8988T (cell line): ENCODE results near the gene M1AP.

Experiments
- DNase-seq: peaks from one replicate; pipeline ENCODE4 v3.0.0; 2011

Gene M1AP

GRCh38 chr2:74516650-74517049, 131.5 kb downstream of the M1AP start:
- DNase-seq = no peak

- DNase-seq = no peak
These were observed 132.0 kb downstream of the M1AP start for GRCh38 chr2:74515981-74516633.

DNA sequence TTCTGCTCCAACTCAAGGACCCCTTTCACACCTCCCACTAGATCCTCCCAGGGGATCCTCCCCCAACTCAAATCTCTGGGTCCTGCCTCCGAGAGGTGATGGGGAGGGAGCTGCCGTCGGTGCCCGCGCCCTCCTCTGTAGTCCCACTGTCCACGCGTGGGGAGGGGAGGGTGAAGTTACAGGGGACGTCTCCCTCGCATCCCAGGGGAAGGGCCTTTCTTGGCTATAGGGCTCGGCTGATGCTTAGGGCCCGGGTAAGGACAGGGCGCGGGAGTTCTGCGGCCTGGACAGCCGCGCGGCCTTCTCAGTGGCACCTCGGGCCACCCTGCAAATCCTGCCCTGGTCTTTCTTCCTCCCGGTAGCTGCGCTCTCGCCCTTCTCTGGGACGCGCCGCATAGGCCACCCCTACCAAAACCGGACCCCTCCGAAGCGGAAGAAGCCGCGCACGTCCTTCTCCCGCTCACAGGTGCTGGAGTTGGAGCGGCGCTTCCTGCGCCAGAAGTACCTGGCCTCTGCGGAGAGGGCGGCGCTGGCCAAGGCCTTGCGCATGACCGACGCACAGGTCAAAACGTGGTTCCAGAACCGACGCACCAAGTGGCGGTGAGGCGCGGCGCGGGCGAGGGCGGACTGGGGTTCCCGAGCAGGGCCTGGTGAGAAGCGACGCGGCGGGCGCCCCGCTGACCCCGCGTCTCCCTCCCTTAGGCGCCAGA, 132.7 kb downstream of the M1AP start:
- no peak for DNase-seq

- DNase-seq = no peak
These were observed 133.5 kb downstream of the M1AP start, which contains the start of gene TLX2 for GRCh38 chr2:74514368-74515270. TSS of gene TLX2 (plus strand) at chr2:74514450. CDS start at chr2:74514807, 357 bp downstream.

DNA sequence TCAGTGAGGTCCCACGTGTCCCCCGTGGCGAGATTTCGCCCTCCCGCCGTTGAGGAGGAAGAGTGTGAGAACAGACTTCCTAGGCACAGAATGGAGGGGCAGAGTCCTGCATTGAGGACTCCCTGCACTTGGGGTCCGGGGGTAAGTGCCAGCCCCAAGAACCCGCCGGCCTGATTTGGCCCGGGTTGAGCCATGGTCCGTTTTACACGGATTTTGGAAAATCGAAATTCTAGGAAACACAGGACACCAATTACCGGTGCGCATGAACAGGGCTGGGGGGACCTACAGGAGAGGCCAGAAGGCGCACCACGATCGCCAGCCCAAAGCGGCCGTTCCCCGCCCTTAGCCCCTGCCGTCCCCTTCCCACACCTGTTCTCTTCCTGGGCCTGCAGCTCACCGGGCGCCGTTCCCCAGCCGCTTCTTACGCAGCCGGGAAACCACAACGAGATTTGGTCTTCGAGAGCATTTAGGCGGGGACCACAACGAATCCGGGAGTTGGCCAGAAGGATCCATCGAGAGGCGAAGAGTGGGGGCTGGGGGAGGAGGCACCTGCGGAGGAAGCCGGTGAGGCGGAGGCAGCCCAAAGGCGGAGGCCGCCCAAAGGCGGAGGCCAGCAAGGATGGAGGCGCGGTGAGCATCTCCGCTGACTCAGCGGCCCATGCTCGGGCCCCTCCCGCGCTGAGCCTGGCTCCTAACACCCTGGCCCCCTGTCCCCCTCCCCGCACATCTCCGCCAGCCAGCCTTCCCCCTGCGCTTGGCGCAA, 134.3 kb downstream of the M1AP start:
- DNase-seq = no peak

- DNase-seq = no peak
These were observed 135.2 kb downstream of the M1AP start for GRCh38 chr2:74512744-74513604.

DNA sequence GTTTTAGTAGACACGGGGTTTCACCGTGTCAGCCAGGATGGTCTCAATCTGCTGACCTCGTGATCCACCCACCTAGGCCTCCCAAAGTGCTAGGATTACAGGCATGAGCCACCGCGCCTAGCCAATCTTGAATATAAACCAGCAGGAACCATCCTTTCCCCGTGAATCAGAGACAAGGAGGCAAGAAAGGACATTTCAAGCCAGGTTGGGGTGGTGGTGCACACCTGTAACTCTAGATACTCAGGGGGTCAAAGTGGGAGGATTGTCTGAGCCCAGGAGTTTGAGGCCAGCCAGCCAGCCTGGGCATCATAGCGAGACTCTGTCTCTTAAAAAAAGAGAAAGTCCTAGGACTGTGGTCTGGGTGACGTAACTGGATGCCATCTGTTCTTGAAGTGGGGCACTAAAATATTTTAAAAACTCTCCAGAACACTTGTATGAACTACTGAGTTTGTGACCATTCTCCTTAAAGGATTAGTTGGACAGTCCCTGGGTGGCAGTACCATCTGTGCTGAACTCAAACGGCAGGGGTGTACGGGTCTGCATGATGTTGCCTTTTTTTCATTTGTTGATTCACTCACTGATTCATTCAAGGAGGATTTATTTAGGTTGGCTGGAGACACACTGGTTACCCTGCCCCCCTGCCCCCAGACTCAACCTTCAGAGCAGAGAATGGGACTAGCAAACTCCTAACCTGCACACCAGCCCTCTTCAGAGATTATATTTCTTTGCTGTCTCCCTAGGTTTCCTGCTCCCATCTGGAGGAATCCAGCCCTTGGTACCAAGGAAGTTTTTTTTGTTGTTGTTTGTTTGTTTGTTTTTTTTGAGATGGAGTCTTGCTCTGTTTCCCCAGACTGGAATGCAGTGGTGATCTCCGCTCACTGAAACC, 136.8 kb downstream of the M1AP start:
- DNase-seq = no peak

DNA sequence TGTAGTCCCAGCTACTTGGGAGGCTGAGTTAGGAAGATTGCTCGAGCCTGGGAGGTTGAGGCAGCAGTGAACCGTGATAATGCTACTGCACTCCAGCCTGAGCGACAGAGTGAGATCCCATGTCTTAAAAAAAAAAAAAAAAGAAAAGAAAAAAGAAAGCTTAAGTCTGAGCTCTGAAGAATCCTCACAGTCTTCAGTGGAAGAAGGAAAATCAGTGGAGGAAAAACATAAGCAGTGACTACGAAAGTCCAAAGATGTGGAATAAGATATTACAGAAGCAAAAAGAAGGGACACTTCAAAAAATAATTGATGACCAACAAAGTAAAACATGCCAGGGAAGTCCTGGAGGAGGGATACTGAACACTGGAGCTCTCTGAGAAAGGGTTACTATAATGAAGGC, 137.9 kb downstream of the M1AP start:
- DNase-seq = no peak

GRCh38 chr2:74507926-74508520, 140.1 kb downstream of the M1AP start:
- no peak for DNase-seq
